Thyroid gland (tissue), 4 donors: ENCODE data around the gene CDH23. TPM values are rescaled to one million over a fixed set of nuclear protein-coding genes. Genes with fewer than 3 reads are reported as not detected.

Experiments
- DNase-seq, 2 donors: peaks; one replicate each; pipeline ENCODE4 v3.0.0-alpha.2; 2019
- H3K27ac ChIP-seq, 3 donors: fragments of 200-600 bp; sonication (generic); 1 replicate in 2 of 3; 2 replicates in 1 of 3; pipeline ENCODE4 v1.5.1; 2016 to 2019; ENCODE audit warnings: mild to moderate bottlenecking in 1 of 3, moderate library complexity in 1 of 3
- H3K27me3 ChIP-seq: fragments of 200-600 bp; sonication (generic); one replicate; pipeline ENCODE4 v1.5.1; 2019
- H3K36me3 ChIP-seq, 2 donors: fragments of 200-600 bp; sonication (generic); one replicate each; pipeline ENCODE4 v1.5.1; 2016 to 2019
- H3K4me1 ChIP-seq, 2 donors: fragments of 200-600 bp; sonication (generic); one replicate each; pipeline ENCODE4 v1.5.1; 2017 to 2019
- H3K4me3 ChIP-seq, 3 donors: fragments of 200-600 bp; sonication (generic); replicated peaks in 1 of 3; 1 replicate in 2 of 3; 2 replicates in 1 of 3; pipeline ENCODE4 v1.5.1; 2016; ENCODE audit warnings: mild to moderate bottlenecking in 1 of 3
- H3K9me3 ChIP-seq: fragments of 200-600 bp; sonication (generic); one replicate; pipeline ENCODE4 v1.5.1; 2017
- CTCF ChIP-seq, 6 experiments: fragments of 200-600 bp in 3 of 6; fragments of 450-650 bp in 3 of 6; sonication (generic) in 3 of 6; IDR thresholded peaks; one replicate each; pipeline ENCODE4 v1.5.1; 2016 to 2019; ENCODE audit warnings: antibody characterized with exemption in 6 of 6, mild to moderate bottlenecking in 2 of 6, inconsistent platforms in 1 of 6, moderate library complexity in 1 of 6
- POLR2A ChIP-seq, 2 donors: fragments of 450-650 bp; IDR thresholded peaks; one replicate each; pipeline ENCODE4 v1.6.1; 2017; ENCODE audit warnings: antibody characterized with exemption in 2 of 2, mild to moderate bottlenecking in 2 of 2, moderate library complexity in 1 of 2
- WGBS, 2 donors: methylation state at CpG; one replicate each; pipeline ENCODE4 v1.1.5; 2017; 5-methylcytosine and 5-hydroxymethylcytosine counted together
- intact Hi-C: fragments of 100-400 bp; cut with DNase I; formaldehyde crosslinking; loops from one replicate; pipeline ENCODE4 v1.15.1; 2023
- total RNA-seq, 4 donors: library from RNA; depleted of rRNA; stranded (reverse); fragments of >200 nt; gene quantifications; one replicate each; pipeline ENCODE4 v1.2.3, GENCODE V29; 2016

CDH23 gene
- total RNA-seq, 4 donors from 2014 or later = 3.0 to 4.2 (median 3.9) TPM

- no peak overlapping the region for H3K4me3 ChIP-seq
- no peak for DNase-seq
Observed at GRCh38 chr10:71715026-71715425, 318.3 kb downstream of the CDH23 start.

GRCh38 chr10:71715860-71716259 lies 319.1 kb downstream of the CDH23 start:
- no peaks in the 10 kb centered on the region for H3K36me3 ChIP-seq
- H3K27ac ChIP-seq = no peak overlapping the region
- H3K4me1 ChIP-seq = peaks cover 16 to 38% of the 10 kb centered on the region in 2 donors
- TF ChIP-seq POLR2A (IDR thresholded peaks at IDR 0.05) (no peak), CTCF (IDR thresholded peaks at IDR 0.05) (no peak)
- H3K4me3 ChIP-seq = no peak overlapping the region
- H3K9me3 ChIP-seq = no peaks in the 10 kb centered on the region
- 94% methylated on average over 19 to 20 of the region's 20 CpGs for WGBS, 2 donors
- DNase-seq = no peak
- intact Hi-C loops = no loop called here
- H3K27me3 ChIP-seq = no peaks in the 10 kb centered on the region

More at GRCh38 chr10:71715026-71715425, 318.3 kb downstream of the CDH23 start:
- Histone ChIP-seq H3K27me3 (no peaks in the 10 kb centered on the region), H3K4me1 (peaks cover 16 to 38% of the 10 kb centered on the region in 2 donors), H3K27ac (no peak overlapping the region), H3K36me3 (no peaks in the 10 kb centered on the region), H3K9me3 (no peaks in the 10 kb centered on the region)
- WGBS, 2 donors = 86% methylated on average over 7 of the region's 8 CpGs; no CpG with 5 or more reads in 1 of the 2 donors
- intact Hi-C loops = no loop called here
- no peak for TF ChIP-seq CTCF (IDR thresholded peaks at IDR 0.05)
- no peak for TF ChIP-seq POLR2A (IDR thresholded peaks at IDR 0.05)

- Histone ChIP-seq H3K36me3 (no peaks in the 10 kb centered on the region), H3K27me3 (no peaks in the 10 kb centered on the region), H3K4me1 (peaks cover 16 to 38% of the 10 kb centered on the region in 2 donors), H3K9me3 (no peaks in the 10 kb centered on the region), H3K27ac (no peak overlapping the region), H3K4me3 (no peak overlapping the region)
- intact Hi-C loops = no loop called here
- no peak for DNase-seq
- TF ChIP-seq CTCF (IDR thresholded peaks at IDR 0.05) (no peak), POLR2A (IDR thresholded peaks at IDR 0.05) (no peak)
- WGBS, 2 donors = 90 to 97% methylated on average over 5 of the region's 5 CpGs
Observed at GRCh38 chr10:71716426-71716825, 319.7 kb downstream of the CDH23 start.

GRCh38 chr10:71717056-71717455 lies 320.3 kb downstream of the CDH23 start:
- Histone ChIP-seq H3K9me3 (no peaks in the 10 kb centered on the region), H3K4me1 (peaks cover 16 to 38% of the 10 kb centered on the region in 2 donors), H3K36me3 (no peaks in the 10 kb centered on the region), H3K27ac (no peak overlapping the region), H3K27me3 (no peaks in the 10 kb centered on the region), H3K4me3 (no peak overlapping the region)
- WGBS, 2 donors = 81 to 93% methylated on average over 2 to 4 of the region's 4 CpGs
- no peak for DNase-seq
- intact Hi-C loops = no loop called here
- TF ChIP-seq POLR2A (IDR thresholded peaks at IDR 0.05) = no peak

GRCh38 chr10:71717551-71717951 lies 320.8 kb downstream of the CDH23 start:
- TF ChIP-seq POLR2A (IDR thresholded peaks at IDR 0.05) (no peak), CTCF (IDR thresholded peaks at IDR 0.05) (no peak)
- H3K27ac ChIP-seq = no peak overlapping the region
- H3K36me3 ChIP-seq = no peaks in the 10 kb centered on the region
- no peaks in the 10 kb centered on the region for H3K9me3 ChIP-seq
- intact Hi-C loops = no loop called here
- 69 to 74% methylated on average over 2 of the region's 2 CpGs for whole genome bisulfite sequencing, 2 donors
- DNase-seq = no peak
- H3K4me3 ChIP-seq = no peak overlapping the region
- H3K27me3 ChIP-seq = no peaks in the 10 kb centered on the region
- peaks cover 16 to 38% of the 10 kb centered on the region in 2 donors for H3K4me1 ChIP-seq
